GM18505 (cell line): ENCODE measurements around the gene CCDC159.
"Not testable (repeated sequence)": the region's sequence is repeated elsewhere in the genome, so short reads cannot be mapped to it uniquely, and the experiment has no call there.

ENCODE experiments used
- ATAC-seq: cut with Tn5 transposase; IDR thresholded peaks from one replicate; pipeline ENCODE4 v1.9.1; 2021; ENCODE audit not compliant: unreplicated experiment
- POLR2A ChIP-seq: IDR thresholded peaks from 4 replicates; pipeline ENCODE4 v1.6.1; 2011; ENCODE audit warnings: borderline replicate concordance; ENCODE audit not compliant: insufficient read depth, insufficient read length; ENCODE audit errors: extremely low read depth

Gene CCDC159

DNA sequence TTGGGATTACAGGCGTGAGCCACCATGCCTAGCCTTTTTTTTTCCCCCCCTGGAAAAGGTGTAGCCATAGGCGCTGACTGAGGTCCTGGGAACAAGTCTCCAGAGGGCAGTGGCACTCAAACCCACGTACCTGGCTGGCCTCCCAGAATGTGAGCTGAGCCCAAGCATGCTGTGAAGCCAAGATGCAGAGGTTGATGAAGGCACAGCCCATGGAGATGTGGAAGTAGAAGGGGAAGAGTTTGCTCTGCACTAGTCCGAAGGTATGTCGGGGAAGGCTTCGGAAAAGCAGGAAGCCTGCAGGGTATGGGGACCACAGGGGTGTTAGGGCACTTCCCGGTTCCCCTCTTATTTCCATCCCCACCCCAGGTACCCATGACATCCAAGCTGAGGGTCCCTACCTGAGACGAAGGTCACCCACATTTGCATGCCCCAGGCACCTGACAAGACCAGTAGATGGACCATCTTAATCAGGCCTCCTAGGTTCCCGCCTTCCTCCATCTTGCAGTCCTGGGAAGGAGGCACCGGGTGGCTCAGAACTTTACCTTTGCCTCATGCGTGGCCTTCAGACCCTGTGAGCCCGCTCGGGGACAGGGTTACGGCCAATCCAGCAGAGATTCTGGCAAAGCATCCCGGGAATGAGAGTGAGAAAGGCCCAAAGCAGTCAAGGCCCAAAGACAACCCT lies 1.1 kb upstream of the CCDC159 start:
- no peak for TF ChIP-seq POLR2A
- ATAC-seq, result no peak

- TF ChIP-seq POLR2A, result no peak
- no peak for ATAC-seq
Measured at GRCh38 chr19:11347546-11348039, 1.3 kb downstream of the CCDC159 start.

DNA sequence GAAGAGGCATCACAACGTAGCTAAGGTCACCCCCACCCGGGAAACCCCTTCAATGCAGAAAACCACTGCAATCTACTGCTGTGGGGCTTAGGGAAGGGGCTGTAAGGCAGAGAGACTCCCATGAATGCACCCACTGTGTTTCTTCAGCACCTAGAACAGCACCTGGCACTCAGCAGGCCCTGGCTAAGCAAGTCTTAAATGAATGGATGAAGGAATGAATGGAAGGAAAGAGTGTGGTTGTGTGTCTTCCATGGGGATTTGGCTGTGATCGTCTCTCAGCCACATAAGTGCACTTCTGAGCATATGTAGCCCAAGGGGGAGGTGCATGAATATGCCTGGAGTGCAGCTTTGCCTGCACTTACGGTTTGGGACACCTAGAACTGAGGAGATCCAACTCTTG lies 2.9 kb downstream of the CCDC159 start:
- ATAC-seq, result no peak

GRCh38 chr19:11354102-11354501 lies 7.8 kb downstream of the CCDC159 start:
- ATAC-seq, result not testable (repeated sequence)

More for the DNA sequence above, 2.9 kb downstream of the CCDC159 start:
- no peak for TF ChIP-seq POLR2A

- TF ChIP-seq POLR2A, result peak; percentile 47
- ATAC-seq, result peak; percentile 73
Measured at GRCh38 chr19:11355160-11356073, 9.1 kb downstream of the CCDC159 start, which contains the start of gene PLPPR2. PLPPR2 (plus strand) TSS chr19:11355432; CDS start chr19:11357674, 2,242 bp downstream.

GRCh38 chr19:11356074-11356397 lies 9.7 kb downstream of the CCDC159 start:
- no peak for ATAC-seq
- no peak for TF ChIP-seq POLR2A

DNA sequence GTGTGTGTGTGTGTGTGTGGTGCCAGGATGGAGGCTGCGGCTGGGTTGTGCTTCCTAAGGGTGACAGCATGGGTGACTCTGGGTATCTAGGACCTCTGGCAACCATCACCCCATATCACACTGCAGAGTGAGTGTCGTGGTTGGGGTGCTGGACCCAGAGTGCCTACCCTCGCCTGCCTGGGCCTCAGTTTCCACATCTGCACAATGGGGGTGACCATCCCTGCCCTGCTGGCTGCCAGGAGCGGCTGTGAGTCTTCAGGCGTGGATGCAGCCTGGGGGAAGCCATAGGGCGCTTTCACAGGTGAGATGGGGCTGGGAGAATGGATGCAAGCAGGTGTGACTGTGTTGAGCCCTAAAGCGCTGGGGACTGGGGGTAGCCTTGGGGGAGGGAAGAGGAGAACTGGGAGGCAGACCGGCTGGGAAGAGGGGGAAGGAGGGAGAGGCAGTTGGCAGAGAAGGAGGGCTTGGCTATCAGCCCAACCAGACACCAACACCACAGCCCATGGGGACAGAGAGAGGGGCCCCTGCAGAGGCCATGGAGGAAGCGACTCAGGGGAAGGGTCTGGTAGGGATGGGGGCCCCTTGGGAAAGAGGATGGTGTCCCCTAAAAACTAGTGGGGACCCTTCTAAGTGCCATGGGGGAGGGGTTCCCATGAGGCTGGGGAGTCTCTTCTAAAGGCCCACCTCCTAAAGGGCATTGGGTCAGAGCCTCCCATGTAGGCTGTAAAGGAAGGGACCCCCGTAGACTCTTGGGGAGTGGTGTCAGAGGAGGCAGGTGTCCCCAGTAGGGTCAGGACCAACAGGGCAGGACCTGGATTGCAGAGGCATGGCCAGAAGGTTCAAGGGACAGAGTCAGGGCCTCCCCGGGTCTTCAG lies 10.6 kb downstream of the CCDC159 start:
- ATAC-seq, result no peak
- no peak for TF ChIP-seq POLR2A

DNA sequence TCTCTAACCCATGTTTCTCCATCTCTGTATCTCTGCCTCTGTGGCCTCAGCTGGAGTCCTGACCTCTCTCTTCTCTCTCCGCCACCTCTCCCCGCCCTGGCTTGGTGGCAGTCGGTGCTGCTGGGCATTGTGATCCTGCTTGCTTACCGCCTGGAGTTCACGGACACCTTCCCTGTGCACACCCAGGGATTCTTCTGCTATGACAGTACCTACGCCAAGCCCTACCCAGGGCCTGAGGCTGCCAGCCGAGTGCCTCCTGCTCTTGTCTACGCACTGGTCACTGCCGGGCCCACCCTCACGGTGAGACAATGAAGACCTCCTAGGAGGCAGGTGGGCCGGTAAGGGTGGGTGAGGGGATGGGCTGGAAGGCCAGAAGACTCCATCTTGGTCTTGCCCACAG lies 13.1 kb downstream of the CCDC159 start:
- no peak for ATAC-seq
- no peak for TF ChIP-seq POLR2A

DNA sequence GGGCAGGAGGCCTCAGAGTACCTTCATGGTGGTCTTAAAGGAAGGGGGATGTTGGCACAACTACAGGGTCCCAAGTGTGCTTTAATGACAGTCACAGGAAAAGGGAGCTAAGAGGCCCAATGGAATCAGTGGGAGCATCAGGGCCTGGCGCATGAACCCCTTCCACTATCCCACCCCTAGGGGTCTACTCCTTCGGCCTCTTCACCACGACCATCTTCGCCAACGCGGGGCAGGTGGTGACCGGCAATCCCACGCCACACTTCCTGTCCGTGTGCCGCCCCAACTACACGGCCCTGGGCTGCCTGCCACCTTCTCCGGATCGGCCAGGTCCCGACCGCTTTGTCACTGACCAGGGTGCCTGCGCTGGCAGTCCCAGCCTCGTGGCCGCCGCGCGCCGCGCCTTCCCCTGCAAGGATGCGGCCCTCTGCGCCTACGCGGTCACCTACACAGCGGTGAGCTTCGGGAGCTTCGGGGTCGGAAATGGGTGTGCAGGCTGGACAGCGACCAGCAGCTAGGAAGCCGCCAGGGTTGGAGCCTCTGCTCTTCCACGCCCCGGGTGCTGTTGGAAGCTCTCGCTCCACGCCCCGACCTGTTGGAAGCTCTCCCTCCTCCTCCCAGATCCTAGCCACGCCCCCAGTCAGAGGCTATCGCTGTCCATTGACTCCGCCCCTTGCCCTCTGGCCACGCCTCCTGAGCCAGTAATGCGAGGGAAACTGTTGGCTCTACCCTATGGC lies 14.9 kb downstream of the CCDC159 start:
- no peak for ATAC-seq
- TF ChIP-seq POLR2A, result no peak

DNA sequence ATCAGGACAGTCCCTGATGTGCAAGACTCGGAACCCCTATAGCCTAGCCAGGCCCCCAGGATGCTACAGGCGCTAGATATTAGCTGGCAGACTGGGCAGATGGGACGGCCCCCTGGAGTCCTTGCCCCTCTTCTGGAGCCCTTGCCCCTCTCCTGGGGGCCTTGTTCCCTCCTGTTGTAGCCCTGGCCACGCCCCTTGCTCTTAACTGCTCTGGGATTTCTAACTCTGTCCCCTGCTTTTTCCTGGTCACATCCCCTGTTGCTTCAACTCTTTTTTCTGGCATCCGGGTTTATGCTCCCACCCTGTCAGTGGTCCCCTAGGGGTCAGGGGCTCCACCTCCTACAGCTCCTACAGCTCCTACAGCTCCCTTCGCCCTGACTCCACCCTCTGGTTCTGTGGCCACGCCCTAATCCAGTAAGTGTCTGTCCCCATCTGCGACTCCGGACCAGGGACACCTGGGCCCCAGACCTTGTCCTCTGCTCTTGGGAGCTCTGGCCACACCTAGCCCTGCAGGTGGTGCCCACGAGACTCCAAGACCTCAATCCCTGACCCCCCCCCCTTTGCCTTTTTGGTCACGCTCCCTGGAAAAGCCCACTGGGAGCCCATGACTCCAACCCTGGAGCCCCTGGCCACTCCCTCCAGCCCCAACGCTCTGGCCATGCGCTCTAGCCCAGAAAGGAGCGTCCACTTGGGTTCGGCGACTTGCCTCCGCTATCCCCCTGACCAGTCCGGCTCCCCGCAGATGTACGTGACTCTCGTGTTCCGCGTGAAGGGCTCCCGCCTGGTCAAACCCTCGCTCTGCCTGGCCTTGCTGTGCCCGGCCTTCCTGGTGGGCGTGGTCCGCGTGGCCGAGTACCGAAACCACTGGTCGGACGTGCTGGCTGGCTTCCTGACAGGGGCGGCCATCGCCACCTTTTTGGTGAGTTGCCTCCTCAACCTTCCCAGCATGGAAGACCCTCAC lies 15.7 kb downstream of the CCDC159 start:
- ATAC-seq, result no peak
- no peak for TF ChIP-seq POLR2A

GRCh38 chr19:11363881-11364280 lies 17.6 kb downstream of the CCDC159 start:
- TF ChIP-seq POLR2A, result no peak
- no peak for ATAC-seq
